IMR-90 (cell line): ENCODE results near the gene TNNI3K. TPM values are rescaled to one million over a fixed set of nuclear protein-coding genes. Genes with fewer than 3 reads are reported as not detected.

Experiments
- ATAC-seq: fragments of 200-7000 bp; cut with Tn5 transposase; 2 replicates; pipeline ENCODE4 v1.9.1; 2020; ENCODE audit warnings: low read depth, mild to moderate bottlenecking, moderate library complexity
- BruUV-seq: library from RNA; stranded (reverse); fragments of 400-500 nt; replicated peaks from 2 replicates; lab custom pipeline; 2021; lab: Mats Ljungman, UMichigan
- CTCF ChIA-PET: fragments of 300-600 bp; formaldehyde crosslinking; extraction: SDS; loops from one replicate; lab custom pipeline; 2021; ENCODE audit warnings: antibody characterized with exemption; lab: Yijun Ruan, JAX
- POLR2A ChIA-PET: fragments of 300-600 bp; sonication (Branson Sonifier 250); formaldehyde crosslinking; loops from one replicate; lab custom pipeline; 2022; ENCODE audit warnings: antibody characterized with exemption; ENCODE audit not compliant: unreplicated experiment; lab: Charles Lee
- DNase-seq: peaks from one replicate; pipeline ENCODE4 v3.0.0; 2013
- H2AFZ ChIP-seq: replicated peaks from 2 replicates; pipeline ENCODE3; 2013; ENCODE audit warnings: low read length, mild to moderate bottlenecking; ENCODE audit not compliant: poor library complexity
- H2AK5ac ChIP-seq: 2 replicates; pipeline ENCODE4 v1.6.1; 2013; ENCODE audit warnings: low read depth, low read length, inconsistent platforms
- H2AK9ac ChIP-seq: replicated peaks from 2 replicates; pipeline ENCODE3; 2013; ENCODE audit warnings: mild to moderate bottlenecking, low read depth, low read length, moderate library complexity; ENCODE audit not compliant: poor library complexity
- H2BK120ac ChIP-seq: 2 replicates; pipeline ENCODE4 v1.6.1; 2013; ENCODE audit warnings: low read depth, low read length, inconsistent platforms
- H2BK15ac ChIP-seq: 3 replicates; pipeline ENCODE4 v1.6.1; 2013; ENCODE audit warnings: low read depth, low read length, inconsistent platforms
- H2BK20ac ChIP-seq: 2 replicates; pipeline ENCODE4 v1.6.1; 2013; ENCODE audit warnings: low read depth, mild to moderate bottlenecking, inconsistent platforms, low read length, moderate library complexity
- H2BK5ac ChIP-seq: 2 replicates; pipeline ENCODE4 v1.6.1; 2013; ENCODE audit warnings: mild to moderate bottlenecking, low read depth, low read length, inconsistent platforms; ENCODE audit not compliant: poor library complexity, severe bottlenecking
- H3K14ac ChIP-seq: replicated peaks from 2 replicates; pipeline ENCODE4 v1.6.1; 2013; ENCODE audit warnings: low read depth, low read length, inconsistent platforms
- H3K18ac ChIP-seq: 2 replicates; pipeline ENCODE4 v1.6.1; 2013; ENCODE audit warnings: low read depth, low read length, control low read depth
- H3K23ac ChIP-seq: 2 replicates; pipeline ENCODE4 v1.6.1; 2013; ENCODE audit warnings: low read depth, low read length, inconsistent platforms
- H3K27ac ChIP-seq: 2 replicates; pipeline ENCODE4 v1.5.1; 2013; ENCODE audit warnings: mild to moderate bottlenecking, control low read depth, low read length; ENCODE audit not compliant: insufficient read depth
- H3K27me3 ChIP-seq: 2 replicates; pipeline ENCODE4 v1.6.1; 2013; ENCODE audit warnings: low read length; ENCODE audit not compliant: control insufficient read depth, insufficient read depth
- H3K36me3 ChIP-seq: 2 replicates; pipeline ENCODE4 v1.6.1; 2013; ENCODE audit warnings: low read length, mixed read lengths; ENCODE audit not compliant: control insufficient read depth, insufficient read depth
- H3K4ac ChIP-seq: 2 replicates; pipeline ENCODE4 v1.6.1; 2013; ENCODE audit warnings: low read depth, low read length, inconsistent platforms
- H3K4me1 ChIP-seq: 2 replicates; pipeline ENCODE4 v1.6.1; 2013; ENCODE audit warnings: low read length, mixed read lengths; ENCODE audit not compliant: control insufficient read depth, insufficient read depth
- H3K4me2 ChIP-seq: 2 replicates; pipeline ENCODE4 v1.6.1; 2013; ENCODE audit warnings: low read depth, mild to moderate bottlenecking, control low read depth, low read length, moderate library complexity
- H3K4me3 ChIP-seq: 2 replicates; pipeline ENCODE4 v1.5.1; 2013; ENCODE audit warnings: low read depth, mild to moderate bottlenecking, control low read depth, low read length, moderate library complexity; ENCODE audit not compliant: insufficient read depth
- H3K56ac ChIP-seq: 2 replicates; pipeline ENCODE4 v1.6.1; 2013; ENCODE audit warnings: low read length, inconsistent platforms; ENCODE audit not compliant: insufficient read depth; ENCODE audit errors: extremely low read depth
- H3K79me1 ChIP-seq, 2 experiments: 2 replicates each; pipeline ENCODE4 v1.6.1; 2013; ENCODE audit warnings: low read length in 2 of 2, inconsistent platforms in 1 of 2, low read depth in 1 of 2
- H3K9ac ChIP-seq: 2 replicates; pipeline ENCODE4 v1.6.1; 2013; ENCODE audit warnings: low read depth, low read length, control low read depth
- H3K9me1 ChIP-seq: 2 replicates; pipeline ENCODE4 v1.6.1; 2013; ENCODE audit warnings: low read length, inconsistent platforms; ENCODE audit not compliant: insufficient read depth
- H3K9me3 ChIP-seq: 2 replicates; pipeline ENCODE4 v1.6.1; 2013; ENCODE audit warnings: low read length; ENCODE audit not compliant: control insufficient read depth, insufficient read depth
- H4K20me1 ChIP-seq: 2 replicates; pipeline ENCODE4 v1.6.1; 2013; ENCODE audit warnings: low read length, inconsistent platforms; ENCODE audit not compliant: insufficient read depth
- H4K5ac ChIP-seq: 2 replicates; pipeline ENCODE4 v1.6.1; 2013; ENCODE audit warnings: mild to moderate bottlenecking, low read depth, low read length, control low read depth
- H4K8ac ChIP-seq, 2 experiments: 2 replicates each; pipeline ENCODE4 v1.6.1; 2013; ENCODE audit warnings: low read depth in 2 of 2, low read length in 2 of 2, control low read depth in 1 of 2, inconsistent platforms in 1 of 2
- H4K91ac ChIP-seq: 2 replicates; pipeline ENCODE4 v1.6.1; 2013; ENCODE audit warnings: low read depth, low read length, inconsistent platforms; ENCODE audit not compliant: insufficient read depth
- BHLHE40 ChIP-seq: fragments of 150-350 bp; IDR thresholded peaks from 2 replicates; pipeline ENCODE4 v1.6.1; 2016; ENCODE audit warnings: mild to moderate bottlenecking, low read depth, low read length
- CEBPB ChIP-seq: IDR thresholded peaks from 2 replicates; pipeline ENCODE4 v1.6.1; 2012; ENCODE audit warnings: low read depth, low read length, improper control_type of control experiment
- FOS ChIP-seq: fragments of 150-350 bp; IDR thresholded peaks from 2 replicates; pipeline ENCODE4 v1.6.1; 2016; ENCODE audit warnings: low read depth, low read length
- MAFK ChIP-seq: IDR thresholded peaks from 2 replicates; pipeline ENCODE4 v1.6.1; 2012; ENCODE audit warnings: low read depth, low read length, improper control_type of control experiment
- NFE2L2 ChIP-seq: fragments of 150-350 bp; IDR thresholded peaks from 2 replicates; pipeline ENCODE4 v1.6.1; 2016; ENCODE audit warnings: low read depth, mild to moderate bottlenecking, low read length
- POLR2A ChIP-seq: IDR thresholded peaks from 2 replicates; pipeline ENCODE4 v1.6.1; 2012; ENCODE audit warnings: mild to moderate bottlenecking, low read depth, low read length
- RFX5 ChIP-seq: IDR thresholded peaks from 2 replicates; pipeline ENCODE4 v1.8.0; 2012; ENCODE audit warnings: low read depth, mild to moderate bottlenecking, low read length, moderate library complexity
- SMC3 ChIP-seq: fragments of 150-350 bp; IDR thresholded peaks from 2 replicates; pipeline ENCODE4 v1.6.1; 2016; ENCODE audit warnings: low read depth, mild to moderate bottlenecking, antibody characterized with exemption, low read length, moderate library complexity
- WGBS, 2 experiments: methylation state at CpG; one replicate each; pipeline versions ENCODE4 v1.1.5 to v1.1.7; 2013; ENCODE audit warnings: missing lambda C conversion rate in 2 of 2; ENCODE audit not compliant: insufficient read length in 1 of 2; ENCODE audit errors: extremely low coverage in 2 of 2; 5-methylcytosine and 5-hydroxymethylcytosine counted together
- dilution Hi-C: fragments of 300-500 bp; cut with HindIII; formaldehyde crosslinking; loops from one replicate; pipeline ENCODE4 v1.14.3; 2018; ENCODE audit warnings: low sequenced_read_pairs; ENCODE audit not compliant: unreplicated experiment
- in situ Hi-C: fragments of 300-500 bp; cut with MboI; formaldehyde crosslinking; loops from 3 replicates; pipeline ENCODE4 v1.14.3; 2019; ENCODE audit warnings: low sequenced_read_pairs, inconsistent platforms, mixed read lengths
- intact Hi-C: fragments of 100-400 bp; cut with micrococcal nuclease; formaldehyde crosslinking; loops from 2 replicates; pipeline ENCODE4 v1.10.0; 2022
- polyA plus RNA-seq, 3 experiments: library from polyadenylated mRNA; depleted of rRNA; stranded (reverse); fragments of >200 nt; gene quantifications; 2 replicates each; pipeline ENCODE4 v1.2.3, GENCODE V29; 2012; ENCODE audit warnings: low replicate concordance in 1 of 3
- total RNA-seq: library from RNA; depleted of rRNA; stranded (reverse); fragments of >200 nt; gene quantifications from 2 replicates; pipeline ENCODE4 v1.2.3, GENCODE V29; 2012
- TF ChIP-seq, protein P1 (sequence below): fragments of 150-350 bp; IDR thresholded peaks from 2 replicates; pipeline ENCODE4 v1.6.1; 2017; ENCODE audit warnings: mild to moderate bottlenecking, antibody characterized with exemption, low read length, low read depth

The TNNI3K gene
- total and polyA plus RNA-seq, 2 of the 4 experiments (the other 2 are of a cell fraction): 0.90 to 1.3 TPM

DNA sequence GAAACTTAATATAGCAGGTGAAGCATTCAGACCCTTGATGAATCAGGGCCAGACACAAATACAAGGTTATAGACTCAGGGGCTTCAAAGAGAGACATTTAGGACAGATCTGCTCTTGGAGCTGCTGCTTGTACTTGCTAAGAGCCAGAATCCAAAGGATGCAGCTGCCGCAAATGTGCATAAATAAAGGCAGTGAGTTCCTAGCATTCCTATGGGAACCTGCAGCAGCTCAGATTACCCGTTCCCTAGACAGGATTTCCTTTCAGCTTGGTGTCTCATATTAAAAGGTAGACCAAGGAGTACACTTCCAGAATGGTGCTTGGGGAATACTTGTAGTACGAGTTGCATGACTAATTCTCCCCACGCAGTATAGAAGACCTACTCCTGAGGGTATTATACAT, 287.0 kb downstream of the TNNI3K start:
- H3K14ac ChIP-seq: no peak overlapping the region
- H3K4ac ChIP-seq: no peak overlapping the region
- no peak overlapping the region for H2BK120ac ChIP-seq
- H3K23ac ChIP-seq: no peak overlapping the region
- dilution Hi-C loops (no loop called here), intact Hi-C loops (no loop called here), in situ Hi-C loops (no loop called here)
- H3K9me3 ChIP-seq: no peaks in the 10 kb centered on the region
- no peak overlapping the region for H3K27ac ChIP-seq
- H3K4me1 ChIP-seq: no peaks in the 10 kb centered on the region
- DNase-seq: no peak
- H3K56ac ChIP-seq: no peak overlapping the region
- no peak overlapping the region for H3K4me3 ChIP-seq
- H2BK5ac ChIP-seq: no peak overlapping the region
- H2AK9ac ChIP-seq: no peak overlapping the region
- H3K4me2 ChIP-seq: no peak overlapping the region
- no CpG with 5 or more reads among the region's 4 CpGs for WGBS, 2 experiments
- CTCF ChIA-PET: no interaction called here
- no peaks in the 10 kb centered on the region for H3K79me1 ChIP-seq
- no peak overlapping the region for H2BK15ac ChIP-seq
- H3K27me3 ChIP-seq: no peaks in the 10 kb centered on the region
- H4K8ac ChIP-seq: no peak overlapping the region
- no peak overlapping the region for H4K5ac ChIP-seq
- H4K91ac ChIP-seq: no peak overlapping the region
- no peak for ATAC-seq
- H2AFZ ChIP-seq: no peak overlapping the region
- POLR2A ChIA-PET: no interaction called here
- no TSS peak for BruUV-seq
- H3K9ac ChIP-seq: no peak overlapping the region
- H3K36me3 ChIP-seq: no peaks in the 10 kb centered on the region
- TF ChIP-seq CEBPB (no peak), SMC3 (no peak), BHLHE40 (no peak), MAFK (no peak), FOS (no peak), POLR2A (no peak), NFE2L2 (no peak), RFX5 (no peak)
- TF ChIP-seq, protein P1, sequence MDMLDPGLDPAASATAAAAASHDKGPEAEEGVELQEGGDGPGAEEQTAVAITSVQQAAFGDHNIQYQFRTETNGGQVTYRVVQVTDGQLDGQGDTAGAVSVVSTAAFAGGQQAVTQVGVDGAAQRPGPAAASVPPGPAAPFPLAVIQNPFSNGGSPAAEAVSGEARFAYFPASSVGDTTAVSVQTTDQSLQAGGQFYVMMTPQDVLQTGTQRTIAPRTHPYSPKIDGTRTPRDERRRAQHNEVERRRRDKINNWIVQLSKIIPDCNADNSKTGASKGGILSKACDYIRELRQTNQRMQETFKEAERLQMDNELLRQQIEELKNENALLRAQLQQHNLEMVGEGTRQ: no peak
- H2BK20ac ChIP-seq: no peak overlapping the region
- no peaks in the 10 kb centered on the region for H3K9me1 ChIP-seq
- no peak overlapping the region for H3K18ac ChIP-seq
- H2AK5ac ChIP-seq: no peak overlapping the region
- H4K20me1 ChIP-seq: no peaks in the 10 kb centered on the region
